Activated CD4-positive, alpha-beta T cell treated with anti-CD3 and anti-CD28 coated beads for 36 hours (primary cell): Measurements from ENCODE around the gene PPFIA3. TPM values are rescaled to one million over a fixed set of nuclear protein-coding genes. Genes with fewer than 3 reads are reported as not detected.

ENCODE experiments used
- ATAC-seq: fragments of 200-7000 bp; cut with Tn5 transposase; one replicate; pipeline ENCODE4 v1.10.0; 2021; ENCODE audit warnings: mild to moderate bottlenecking, moderate library complexity
- CTCF ChIA-PET: fragments of 350-600 bp; sonication (Branson Sonifier 250); formaldehyde crosslinking; loops from one replicate; lab custom pipeline; 2021; ENCODE audit warnings: antibody characterized with exemption; lab: Charles Lee
- POLR2A ChIA-PET: fragments of 350-600 bp; sonication (Branson Sonifier 250); formaldehyde crosslinking; loops from one replicate; lab custom pipeline; 2021; ENCODE audit warnings: antibody characterized with exemption, inconsistent platforms; lab: Charles Lee
- DNase-seq: peaks from one replicate; pipeline ENCODE4 v3.0.0-alpha.2; 2020
- H3K27ac Mint-ChIP-seq: one replicate; pipeline ENCODE4 v1.8.0; 2021; ENCODE audit warnings: mixed read lengths
- H3K27me3 Mint-ChIP-seq: one replicate; pipeline ENCODE4 v1.8.0; 2021; ENCODE audit warnings: mixed read lengths
- H3K36me3 Mint-ChIP-seq: one replicate; pipeline ENCODE4 v1.8.0; 2021; ENCODE audit warnings: low read depth, mixed read lengths
- H3K4me1 Mint-ChIP-seq: one replicate; pipeline ENCODE4 v1.8.0; 2021; ENCODE audit warnings: mixed read lengths
- H3K4me3 Mint-ChIP-seq: one replicate; pipeline ENCODE4 v1.8.0; 2021; ENCODE audit warnings: mild to moderate bottlenecking, moderate library complexity, mixed read lengths
- H3K9me3 Mint-ChIP-seq: one replicate; pipeline ENCODE4 v1.8.0; 2021; ENCODE audit warnings: low read depth, mixed read lengths
- intact Hi-C, 2 experiments: fragments of 100-400 bp; cut with DNase I in 1 of 2; cut with micrococcal nuclease in 1 of 2; formaldehyde crosslinking; loops; one replicate each; pipeline versions ENCODE4 v1.14.2 to v1.15.1; 2022 to 2024; cut with DNase I, micrococcal nuclease
- total RNA-seq, 2 experiments: library from RNA; stranded (reverse); gene quantifications; one replicate each; pipeline ENCODE4 v1.2.3, GENCODE V29; 2021

The PPFIA3 gene
- total RNA-seq, 2 experiments from 2014 or later = 5.4 to 6.1 TPM

- H3K36me3 Mint-ChIP-seq = peaks cover 57% of the 10 kb centered on the region
- H3K27ac Mint-ChIP-seq = no peak overlapping the region
- H3K9me3 Mint-ChIP-seq = no peaks in the 10 kb centered on the region
- no peaks in the 10 kb centered on the region for H3K27me3 Mint-ChIP-seq
- peaks cover 2% of the 10 kb centered on the region for H3K4me1 Mint-ChIP-seq
- intact Hi-C loops = loop anchor here in 1 of 2 experiments (1.0 kb wide), 1 partner anchor 28 kb away; no protein-coding TSS in a partner anchor
- no peak for ATAC-seq
- ChIA-PET POLR2A (interaction anchor here (0.6 kb wide), 1 partner anchor 267 kb away, joined by 3 read pairs; no protein-coding TSS in a partner anchor), CTCF (interaction anchor here (0.6 kb wide), 1 partner anchor 43 kb away, joined by 3 read pairs; no protein-coding TSS in a partner anchor)
- DNase-seq = no peak
- H3K4me3 Mint-ChIP-seq = no peak overlapping the region
These were observed 15.8 kb upstream of the PPFIA3 start for GRCh38 chr19:49103331-49104085.

DNA sequence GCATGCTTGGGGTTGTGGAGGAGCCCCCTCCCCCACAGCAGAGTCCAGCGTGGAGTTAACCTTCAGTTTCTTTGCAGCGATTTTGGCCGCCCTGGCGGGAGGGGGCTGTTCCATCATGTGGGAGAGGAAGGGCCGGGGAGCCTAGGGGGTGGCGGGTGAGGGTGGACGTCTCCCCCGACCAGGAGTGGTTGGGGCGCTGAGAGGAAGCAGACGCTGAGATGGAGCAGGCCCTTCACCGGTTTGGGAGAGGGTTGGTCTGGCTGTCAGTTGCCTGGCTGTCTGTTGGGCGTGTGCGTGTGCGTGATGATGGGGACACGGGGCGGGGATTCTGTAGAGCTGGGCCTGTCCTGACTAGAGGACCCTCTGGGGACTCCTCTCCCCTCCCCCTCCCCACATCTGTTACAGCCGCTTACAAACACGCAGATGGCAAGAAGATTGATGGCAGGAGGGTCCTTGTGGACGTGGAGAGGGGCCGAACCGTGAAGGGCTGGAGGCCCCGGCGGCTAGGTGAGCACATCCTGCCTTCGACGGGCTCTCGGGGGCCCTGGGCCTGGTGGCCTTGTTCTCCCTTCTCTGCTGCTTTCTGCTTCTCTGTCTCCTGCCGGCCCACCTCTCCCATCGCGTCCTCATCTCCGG lies 15.0 kb upstream of the PPFIA3 start:
- CTCF ChIA-PET = interaction anchor here (0.9 to 3.0 kb wide), 4 partner anchors 8 to 37 kb away, joined by 3 to 49 read pairs (median 13); partner anchors contain the start of gene LIN7B
- POLR2A ChIA-PET = interaction anchor here (0.6 to 1.3 kb wide), 2 partner anchors 10 to 128 kb away, joined by 3 to 6 read pairs; partner anchors contain the start of gene LIN7B

DNA sequence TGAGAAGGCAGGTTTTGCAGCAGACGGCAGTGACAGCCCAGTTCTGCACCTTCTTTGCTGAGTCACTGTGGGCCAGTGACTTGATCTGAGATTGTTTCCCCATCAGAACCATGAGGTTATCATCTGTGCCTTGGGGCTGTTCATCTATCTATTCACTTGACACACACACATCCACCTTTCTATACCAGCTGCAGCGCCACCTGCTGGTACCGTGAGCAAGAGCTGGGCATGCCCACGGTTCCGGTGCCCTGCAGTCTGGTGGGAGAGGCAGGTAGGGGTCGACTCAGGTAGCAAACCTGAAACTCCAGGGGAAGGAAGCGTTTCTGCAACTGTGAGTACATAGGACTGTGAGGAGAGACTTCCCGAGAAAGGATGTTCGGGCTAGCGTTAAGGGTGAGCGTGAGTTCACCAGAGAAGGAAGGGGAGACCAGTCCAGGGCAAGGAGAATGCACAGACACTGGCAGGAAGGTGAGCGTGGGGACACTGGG lies 12.7 kb upstream of the PPFIA3 start:
- ChIA-PET CTCF (interaction anchor here (0.6 to 3.0 kb wide), 13 partner anchors 8 to 378 kb away, joined by 3 to 49 read pairs (median 3); partner anchors contain the start of gene LIN7B), POLR2A (interaction anchor here (0.5 to 1.4 kb wide), 2 partner anchors 9 to 1424 kb away, joined by 3 to 5 read pairs; no protein-coding TSS in a partner anchor)
- intact Hi-C loops = no loop called here
- Mint-ChIP-seq H3K27me3 (no peaks in the 10 kb centered on the region), H3K36me3 (peaks cover 39% of the 10 kb centered on the region), H3K9me3 (no peaks in the 10 kb centered on the region), H3K4me3 (no peak overlapping the region), H3K27ac (no peak overlapping the region), H3K4me1 (peaks cover 4% of the 10 kb centered on the region)
- peak; percentile 84 for ATAC-seq
- DNase-seq = peak; percentile 82

More for the DNA sequence above, 15.0 kb upstream of the PPFIA3 start:
- Mint-ChIP-seq H3K27ac (no peak overlapping the region), H3K4me3 (no peak overlapping the region), H3K4me1 (peaks cover 2% of the 10 kb centered on the region), H3K36me3 (peaks cover 54% of the 10 kb centered on the region), H3K27me3 (no peaks in the 10 kb centered on the region), H3K9me3 (no peaks in the 10 kb centered on the region)
- ATAC-seq = no peak
- intact Hi-C loops = no loop called here
- DNase-seq = no peak

DNA sequence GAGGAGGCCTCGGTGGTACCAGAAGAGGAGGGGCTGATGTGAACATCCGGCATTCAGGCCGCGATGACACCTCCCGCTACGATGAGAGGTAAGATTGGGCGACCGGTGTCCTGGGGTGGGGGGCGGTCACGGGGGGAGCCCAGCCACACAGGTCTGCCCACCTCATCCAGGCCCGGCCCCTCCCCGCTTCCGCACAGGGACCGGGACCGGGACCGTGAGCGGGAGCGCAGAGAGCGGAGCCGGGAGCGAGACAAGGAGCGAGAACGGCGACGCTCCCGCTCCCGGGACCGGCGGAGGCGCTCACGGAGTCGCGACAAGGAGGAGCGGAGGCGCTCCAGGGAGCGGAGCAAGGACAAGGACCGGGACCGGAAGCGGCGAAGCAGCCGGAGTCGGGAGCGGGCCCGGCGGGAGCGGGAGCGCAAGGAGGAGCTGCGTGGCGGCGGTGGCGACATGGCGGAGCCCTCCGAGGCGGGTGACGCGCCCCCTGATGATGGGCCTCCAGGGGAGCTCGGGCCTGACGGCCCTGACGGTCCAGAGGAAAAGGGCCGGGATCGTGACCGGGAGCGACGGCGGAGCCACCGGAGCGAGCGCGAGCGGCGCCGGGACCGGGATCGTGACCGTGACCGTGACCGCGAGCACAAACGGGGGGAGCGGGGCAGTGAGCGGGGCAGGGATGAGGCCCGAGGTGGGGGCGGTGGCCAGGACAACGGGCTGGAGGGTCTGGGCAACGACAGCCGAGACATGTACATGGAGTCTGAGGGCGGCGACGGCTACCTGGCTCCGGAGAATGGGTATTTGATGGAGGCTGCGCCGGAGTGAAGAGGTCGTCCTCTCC lies 11.5 kb upstream of the PPFIA3 start:
- Mint-ChIP-seq H3K36me3 (peaks cover 34% of the 10 kb centered on the region), H3K9me3 (no peaks in the 10 kb centered on the region), H3K27me3 (no peaks in the 10 kb centered on the region), H3K27ac (no peak overlapping the region), H3K4me3 (no peak overlapping the region), H3K4me1 (peaks cover 4% of the 10 kb centered on the region)
- ATAC-seq = no peak
- ChIA-PET POLR2A (no interaction called here), CTCF (interaction anchor here (1.2 kb wide), 1 partner anchor 10 kb away, joined by 5 read pairs; no protein-coding TSS in a partner anchor)
- no peak for DNase-seq
- intact Hi-C loops = no loop called here

GRCh38 chr19:49109051-49109450 lies 10.3 kb upstream of the PPFIA3 start:
- Mint-ChIP-seq H3K4me1 (peaks cover 13% of the 10 kb centered on the region), H3K9me3 (no peaks in the 10 kb centered on the region), H3K27me3 (no peaks in the 10 kb centered on the region), H3K4me3 (no peak overlapping the region), H3K27ac (no peak overlapping the region), H3K36me3 (peaks cover 34% of the 10 kb centered on the region)
- ChIA-PET POLR2A (no interaction called here), CTCF (interaction anchor here (1.2 to 1.6 kb wide), 3 partner anchors 10 to 101 kb away, joined by 3 to 5 read pairs (median 4); no protein-coding TSS in a partner anchor)
- ATAC-seq (no peak), DNase-seq (no peak)
- intact Hi-C loops = no loop called here

- ATAC-seq = no peak
- ChIA-PET POLR2A (no interaction called here), CTCF (interaction anchor here (1.2 to 1.6 kb wide), 3 partner anchors 10 to 101 kb away, joined by 3 to 9 read pairs (median 4); no protein-coding TSS in a partner anchor)
- H3K9me3 Mint-ChIP-seq = no peaks in the 10 kb centered on the region
- peaks cover 13% of the 10 kb centered on the region for H3K4me1 Mint-ChIP-seq
- no peak overlapping the region for H3K4me3 Mint-ChIP-seq
- peaks cover 31% of the 10 kb centered on the region for H3K36me3 Mint-ChIP-seq
- intact Hi-C loops = no loop called here
- H3K27ac Mint-ChIP-seq = no peak overlapping the region
- DNase-seq = no peak
- no peaks in the 10 kb centered on the region for H3K27me3 Mint-ChIP-seq
These were observed 9.6 kb upstream of the PPFIA3 start for GRCh38 chr19:49109569-49110233.

DNA sequence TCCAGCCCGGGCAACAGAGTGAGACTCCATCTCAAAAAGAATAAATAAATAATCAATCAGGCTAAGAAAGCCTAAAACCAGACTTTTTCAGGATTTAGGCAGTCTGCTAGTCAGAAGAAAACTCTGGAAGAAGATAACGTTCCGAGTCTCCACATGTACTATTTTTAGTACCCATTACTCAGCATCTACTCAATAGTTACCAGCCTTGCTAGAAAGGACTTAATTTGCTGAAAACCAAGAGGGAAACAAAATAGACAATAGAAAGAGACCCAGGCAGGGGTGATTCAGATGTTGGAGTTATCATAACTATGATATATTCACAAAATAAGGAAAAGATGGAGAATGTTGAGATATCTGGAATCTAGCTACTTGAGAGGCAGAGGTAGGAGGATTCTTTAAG lies 8.8 kb upstream of the PPFIA3 start:
- H3K4me1 Mint-ChIP-seq = peaks cover 16% of the 10 kb centered on the region
- no peaks in the 10 kb centered on the region for H3K27me3 Mint-ChIP-seq
- intact Hi-C loops = no loop called here
- no peak for DNase-seq
- ChIA-PET CTCF (interaction anchor here (0.7 to 1.4 kb wide), 2 partner anchors 13 kb away, joined by 3 to 9 read pairs; no protein-coding TSS in a partner anchor), POLR2A (interaction anchor here (0.6 to 0.7 kb wide), 2 partner anchors 61 to 92 kb away, joined by 3 to 8 read pairs; no protein-coding TSS in a partner anchor)
- ATAC-seq = no peak
- H3K4me3 Mint-ChIP-seq = no peak overlapping the region
- H3K27ac Mint-ChIP-seq = no peak overlapping the region
- peaks cover 26% of the 10 kb centered on the region for H3K36me3 Mint-ChIP-seq
- H3K9me3 Mint-ChIP-seq = no peaks in the 10 kb centered on the region

GRCh38 chr19:49111218-49111998 lies 7.9 kb upstream of the PPFIA3 start:
- DNase-seq = no peak
- Mint-ChIP-seq H3K27me3 (no peaks in the 10 kb centered on the region), H3K36me3 (peaks cover 22% of the 10 kb centered on the region), H3K4me1 (peaks cover 16% of the 10 kb centered on the region), H3K4me3 (no peak overlapping the region), H3K9me3 (no peaks in the 10 kb centered on the region), H3K27ac (no peak overlapping the region)
- POLR2A ChIA-PET = no interaction called here
- no peak for ATAC-seq
- intact Hi-C loops = no loop called here
- CTCF ChIA-PET = interaction anchor here (0.9 kb wide), 1 partner anchor 14 kb away, joined by 5 read pairs; no protein-coding TSS in a partner anchor

DNA sequence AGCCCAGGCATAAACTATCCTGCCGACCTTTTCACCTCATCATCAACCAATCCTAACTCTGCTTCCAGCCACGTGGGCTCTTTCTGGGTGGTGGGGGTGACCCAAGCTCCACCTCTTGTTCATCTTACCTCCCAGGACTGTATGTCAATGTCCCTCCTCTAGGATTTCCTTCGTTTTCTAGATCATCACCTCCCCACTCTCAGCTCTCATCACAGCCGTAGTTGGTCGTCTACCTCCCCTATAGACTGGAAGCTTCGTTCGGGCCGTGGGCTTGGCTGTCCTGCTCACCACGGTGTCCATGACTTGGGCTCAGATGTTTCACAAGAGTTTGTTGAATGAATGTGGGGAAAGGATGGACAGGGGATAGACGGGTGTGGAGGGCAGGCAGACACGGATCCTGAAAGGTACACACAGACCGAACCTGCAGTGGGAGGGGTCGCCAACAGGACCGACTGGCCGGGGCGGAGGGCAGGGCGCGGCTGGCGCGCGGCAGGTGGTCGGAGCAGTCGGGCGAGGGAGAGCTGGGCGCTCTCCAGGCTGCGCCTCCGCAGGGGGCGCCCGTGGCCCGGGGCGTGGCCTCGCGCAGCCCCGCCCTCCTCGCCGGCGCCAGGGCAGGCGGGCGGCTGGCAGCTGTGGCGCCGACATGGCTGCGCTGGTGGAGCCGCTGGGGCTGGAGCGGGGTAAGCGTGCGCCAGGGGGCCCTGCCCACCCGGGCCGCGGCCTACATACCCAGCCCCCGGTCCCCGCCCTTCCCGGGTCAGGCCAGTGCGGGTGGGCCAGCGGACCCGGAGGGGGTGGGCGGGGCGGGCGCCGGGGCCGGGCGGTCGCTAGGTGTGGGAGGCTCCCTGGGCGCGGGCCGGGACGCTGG lies 5.3 kb upstream of the PPFIA3 start, which contains the start of gene LIN7B:
Gene LIN7B (plus strand): TSS at position 609 of the 868 bp plus-strand sequence. CDS start 35 bp downstream, at position 644.
- ATAC-seq = peak; percentile 76
- H3K27ac Mint-ChIP-seq = peak within 1 kb of the TSS; percentile 13

More for the DNA sequence above, 5.3 kb upstream of the PPFIA3 start, which contains the start of gene LIN7B:
- ChIA-PET CTCF (interaction anchor here (0.6 to 2.4 kb wide), 22 partner anchors 8 to 338 kb away, joined by 3 to 28 read pairs (median 4); partner anchors contain the start of genes PIH1D1 and RUVBL2), POLR2A (interaction anchor here (0.7 to 1.1 kb wide), 3 partner anchors 9 to 21 kb away, joined by 3 read pairs; no protein-coding TSS in a partner anchor)
- Mint-ChIP-seq H3K27me3 (no peaks in the 10 kb centered on the region), H3K36me3 (peaks cover 2% of the 10 kb centered on the region), H3K9me3 (no peaks in the 10 kb centered on the region), H3K4me1 (peaks cover 29% of the 10 kb centered on the region), H3K4me3 (peak within 1 kb of the TSS; percentile 76)
- intact Hi-C loops = loop anchor here in 1 of 2 experiments (1.0 to 2.0 kb wide), 4 partner anchors 14 to 57 kb away; partner anchors contain the start of genes CGB7 and SNRNP70
- DNase-seq = peak; percentile 85
